SK-N-SH treated with all-trans-retinoic acid at 6 μM for 48 hours (cell line): ENCODE results near the gene APEH.
"Not testable (repeated sequence)": the region's sequence is repeated elsewhere in the genome, so short reads cannot be mapped to it uniquely, and the experiment has no call there.

Source experiments
- CSRNP3 ChIP-seq: fragments of 250-450 bp; sonication (Bioruptor Pico); IDR thresholded peaks from 2 replicates; pipeline ENCODE4 v1.5.1; 2021; ENCODE audit warnings: mild to moderate bottlenecking, moderate library complexity
- ISL1 ChIP-seq: fragments of 250-450 bp; sonication (Bioruptor Pico); IDR thresholded peaks from 2 replicates; pipeline ENCODE4 v2.1.2; 2022; ENCODE audit warnings: mild to moderate bottlenecking, moderate library complexity
- PATZ1 ChIP-seq: fragments of 250-450 bp; sonication (Bioruptor Pico); IDR thresholded peaks from 2 replicates; pipeline ENCODE4 v1.8.0; 2020; ENCODE audit warnings: mild to moderate bottlenecking, moderate library complexity, borderline replicate concordance
- RARB ChIP-seq: fragments of 250-450 bp; sonication (Bioruptor Pico); IDR thresholded peaks from 2 replicates; pipeline ENCODE4 v1.8.0; 2021; ENCODE audit warnings: mild to moderate bottlenecking, moderate library complexity
- TCF4 ChIP-seq: fragments of 250-450 bp; sonication (Bioruptor Pico); IDR thresholded peaks from 2 replicates; pipeline ENCODE4 v1.8.0; 2021; ENCODE audit warnings: mild to moderate bottlenecking, moderate library complexity, borderline replicate concordance
- TSHZ2 ChIP-seq: fragments of 250-450 bp; sonication (Bioruptor Pico); IDR thresholded peaks from 2 replicates; pipeline ENCODE4 v1.5.0; 2020; ENCODE audit warnings: mild to moderate bottlenecking, moderate library complexity
- ZFP3 ChIP-seq: fragments of 250-450 bp; sonication (Bioruptor Pico); IDR thresholded peaks from 2 replicates; pipeline ENCODE4 v1.5.0; 2020; ENCODE audit warnings: mild to moderate bottlenecking, moderate library complexity
- ZFP30 ChIP-seq: fragments of 450-650 bp; formaldehyde crosslinking; IDR thresholded peaks from 2 replicates; pipeline ENCODE4 v1.5.0; 2022; ENCODE audit warnings: mild to moderate bottlenecking, moderate library complexity

- not testable (repeated sequence) for TF ChIP-seq ZFP3 (CRISPR knock-in tag); TSHZ2; TCF4 (CRISPR knock-in tag); ZFP30 (CRISPR knock-in tag); PATZ1 (CRISPR knock-in tag); ISL1 (CRISPR knock-in tag); CSRNP3 (CRISPR knock-in tag); RARB (CRISPR knock-in tag)
Observed at GRCh38 chr3:49686346-49686745, 12.2 kb downstream of the APEH start.
